AG04450 (cell line): ENCODE measurements around the gene FASTKD2. TPM values are rescaled to one million over a fixed set of nuclear protein-coding genes. Genes with fewer than 3 reads are reported as not detected.

Experiments used
- CTCF ChIA-PET: fragments of 300-600, 350-600 bp; formaldehyde crosslinking; extraction: SDS; loops from one replicate; lab custom pipeline; 2022; ENCODE audit warnings: antibody characterized with exemption, inconsistent platforms; lab: Charles Lee
- POLR2A ChIA-PET: fragments of 350-600 bp; formaldehyde crosslinking; extraction: SDS; loops from one replicate; lab custom pipeline; 2021; ENCODE audit warnings: antibody characterized with exemption, inconsistent platforms; lab: Yijun Ruan, JAX
- DNase-seq: peaks from one replicate; pipeline ENCODE4 v3.0.0-alpha.2; 2011; ENCODE audit warnings: low read depth, low spot score
- H3K27ac ChIP-seq: one replicate; pipeline ENCODE4 v1.5.1; 2012; ENCODE audit warnings: low read depth, low read length, control low read depth
- H3K27me3 ChIP-seq: one replicate; pipeline ENCODE4 v1.6.0; 2012; ENCODE audit warnings: low read length; ENCODE audit not compliant: control insufficient read depth, insufficient read depth
- H3K4me3 ChIP-seq: 2 replicates; pipeline ENCODE4 v1.5.1; 2011; ENCODE audit warnings: mild to moderate bottlenecking, low read depth, low read length, control low read depth
- H3K9me3 ChIP-seq: 2 replicates; pipeline ENCODE4 v1.5.1; 2012; ENCODE audit warnings: low read length; ENCODE audit not compliant: control insufficient read depth, insufficient read depth
- CTCF ChIP-seq: IDR thresholded peaks from 2 replicates; pipeline ENCODE4 v1.5.1; 2011; ENCODE audit warnings: low read depth, low read length, control low read depth, inconsistent platforms
- polyA plus RNA-seq: library from polyadenylated mRNA; depleted of rRNA; stranded (reverse); fragments of >200 nt; gene quantifications from 2 replicates; pipeline ENCODE4 v1.2.3, GENCODE V29; 2011

FASTKD2 gene
- polyA plus RNA-seq, 1 experiment: 37.2 TPM

GRCh38 chr2:206784559-206785353 is 19.4 kb downstream of the FASTKD2 start:
- ChIA-PET CTCF (interaction anchor here (0.8 to 5.7 kb wide), 3 partner anchors 10 to 89 kb away, joined by 4 to 48 read pairs (median 4); no protein-coding TSS in a partner anchor), POLR2A (no interaction called here)
- DNase-seq: no peak

GRCh38 chr2:206790311-206790935 is 25.0 kb downstream of the FASTKD2 start:
- ChIA-PET CTCF (interaction anchor here (0.6 to 3.9 kb wide), 3 partner anchors 9 to 74 kb away, joined by 3 to 57 read pairs (median 16); no protein-coding TSS in a partner anchor), POLR2A (no interaction called here)
- TF ChIP-seq CTCF: no peak
- H3K27ac ChIP-seq: no peak overlapping the region
- H3K27me3 ChIP-seq: no peaks in the 10 kb centered on the region
- DNase-seq: no peak
- no peaks in the 10 kb centered on the region for H3K9me3 ChIP-seq
- H3K4me3 ChIP-seq: no peak overlapping the region

More at GRCh38 chr2:206784559-206785353, 19.4 kb downstream of the FASTKD2 start:
- Histone ChIP-seq H3K27ac (no peak overlapping the region), H3K9me3 (no peaks in the 10 kb centered on the region), H3K27me3 (no peaks in the 10 kb centered on the region), H3K4me3 (no peak overlapping the region)
- no peak for TF ChIP-seq CTCF

GRCh38 chr2:206792645-206793044 is 27.2 kb downstream of the FASTKD2 start:
- ChIA-PET CTCF (interaction anchor here (2.7 to 3.9 kb wide), 3 partner anchors 8 to 11 kb away, joined by 16 to 57 read pairs (median 23); no protein-coding TSS in a partner anchor), POLR2A (no interaction called here)
- no peak for TF ChIP-seq CTCF
- no peaks in the 10 kb centered on the region for H3K9me3 ChIP-seq
- no peak overlapping the region for H3K4me3 ChIP-seq
- no peak for DNase-seq
- H3K27ac ChIP-seq: no peak overlapping the region
- H3K27me3 ChIP-seq: no peaks in the 10 kb centered on the region

GRCh38 chr2:206797376-206797775 is 32.0 kb downstream of the FASTKD2 start:
- H3K27me3 ChIP-seq: no peaks in the 10 kb centered on the region
- DNase-seq: no peak
- no peak for TF ChIP-seq CTCF
- no peaks in the 10 kb centered on the region for H3K9me3 ChIP-seq
- ChIA-PET CTCF (interaction anchor here (1.5 kb wide), 1 partner anchor 15 kb away, joined by 16 read pairs; no protein-coding TSS in a partner anchor), POLR2A (no interaction called here)
- H3K4me3 ChIP-seq: no peak overlapping the region
- H3K27ac ChIP-seq: no peak overlapping the region
